ENCODE data around the gene TTC39A. TPM values are rescaled to one million over a fixed set of nuclear protein-coding genes. Genes with fewer than 3 reads are reported as not detected.
A peak's percentile ranks its signal among the peaks of the same experiment; 100 is the strongest.
"Not testable (repeated sequence)": the region's sequence is repeated elsewhere in the genome, so short reads cannot be mapped to it uniquely, and the experiment has no call there.

TTC39A gene
- total RNA-seq, 2 donors from 2014 or later: 80.4 to 114 TPM

DNA sequence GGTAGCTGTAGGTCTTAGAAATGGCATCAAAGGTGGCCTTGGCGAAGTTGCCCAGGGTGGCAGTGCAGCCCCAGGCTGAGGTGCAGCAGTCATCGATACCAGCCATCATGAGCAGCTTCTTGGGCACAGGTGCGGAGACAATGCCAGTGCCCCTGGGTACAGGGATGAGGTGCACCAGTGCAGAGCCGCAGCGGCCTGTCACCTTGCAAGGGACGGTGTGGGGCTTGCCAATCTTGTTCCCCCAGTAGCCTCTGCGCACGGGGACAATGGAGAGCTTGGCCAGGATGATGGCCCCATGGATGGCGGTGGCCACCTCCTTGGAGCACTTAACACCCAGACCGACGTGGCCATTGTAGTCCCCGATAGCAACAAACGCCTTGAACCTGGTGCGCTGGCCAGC is 79.6 kb downstream of the TTC39A start:
- ATAC-seq; DNase-seq; intact Hi-C loops (cut with DNase I, micrococcal nuclease): not testable (repeated sequence)

DNA sequence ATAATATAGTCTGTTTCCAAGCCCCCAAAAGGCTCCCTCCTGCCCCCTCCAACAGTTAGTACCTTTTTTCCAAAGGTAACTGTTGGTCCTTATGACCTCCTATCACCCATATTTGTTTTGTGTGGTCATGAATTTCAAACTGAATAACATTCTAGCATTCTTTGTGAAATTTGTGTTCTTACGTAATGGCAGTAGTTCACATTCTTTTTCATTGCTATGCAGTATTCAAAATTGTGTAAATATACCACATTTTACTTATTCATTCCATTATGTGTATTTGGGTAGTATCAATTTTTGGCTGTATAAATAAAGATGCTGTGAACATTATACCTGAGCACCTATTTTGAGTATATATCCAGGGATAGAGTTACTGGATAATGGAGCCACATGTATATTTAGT is 80.9 kb downstream of the TTC39A start:
- intact Hi-C loops (cut with DNase I, micrococcal nuclease): no loop called here
- ATAC-seq (no peak), DNase-seq (no peak)

DNA sequence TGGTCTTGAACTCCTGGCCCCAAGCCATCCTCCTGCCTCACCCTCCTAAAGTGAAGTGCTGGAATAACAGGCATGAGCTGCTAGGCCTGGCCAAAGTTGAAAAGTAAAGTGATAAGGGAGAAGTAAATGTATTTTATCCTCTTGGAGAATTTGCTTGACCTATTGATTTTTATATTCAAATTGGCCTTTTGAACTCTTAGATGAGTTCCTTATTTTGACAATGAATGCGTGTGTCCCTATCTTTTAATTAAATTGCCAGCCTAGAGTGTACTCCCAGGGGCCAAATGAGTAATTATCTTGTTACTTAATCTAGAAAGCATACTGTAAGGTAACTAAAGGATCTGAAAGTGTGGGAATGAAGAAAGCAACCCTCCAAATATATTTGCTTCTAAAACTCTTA is 82.9 kb downstream of the TTC39A start:
- DNase-seq (no peak), ATAC-seq (no peak)
- intact Hi-C loops (cut with DNase I, micrococcal nuclease): no loop called here

DNA sequence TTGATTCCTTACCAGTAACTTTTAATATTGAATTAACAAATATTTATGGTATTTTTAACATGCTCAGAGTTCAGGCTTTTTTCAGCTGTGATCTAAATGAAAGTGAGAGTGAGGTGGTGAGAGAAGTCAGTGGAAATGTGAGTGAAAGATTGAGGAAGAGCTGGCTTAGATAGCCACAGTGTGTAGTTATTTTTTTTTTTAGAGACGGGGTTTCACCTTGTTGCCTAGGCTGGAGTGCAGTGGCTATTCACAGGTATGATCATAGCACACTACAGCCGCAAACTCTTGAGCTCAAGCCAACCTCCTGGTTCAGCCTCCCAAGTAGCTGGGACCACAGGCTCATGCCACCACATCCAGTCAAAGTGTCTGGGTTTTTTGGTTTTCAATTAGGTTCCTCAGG is 83.3 kb downstream of the TTC39A start:
- intact Hi-C loops (cut with DNase I, micrococcal nuclease): no loop called here
- no peak for DNase-seq
- ATAC-seq: no peak

DNA sequence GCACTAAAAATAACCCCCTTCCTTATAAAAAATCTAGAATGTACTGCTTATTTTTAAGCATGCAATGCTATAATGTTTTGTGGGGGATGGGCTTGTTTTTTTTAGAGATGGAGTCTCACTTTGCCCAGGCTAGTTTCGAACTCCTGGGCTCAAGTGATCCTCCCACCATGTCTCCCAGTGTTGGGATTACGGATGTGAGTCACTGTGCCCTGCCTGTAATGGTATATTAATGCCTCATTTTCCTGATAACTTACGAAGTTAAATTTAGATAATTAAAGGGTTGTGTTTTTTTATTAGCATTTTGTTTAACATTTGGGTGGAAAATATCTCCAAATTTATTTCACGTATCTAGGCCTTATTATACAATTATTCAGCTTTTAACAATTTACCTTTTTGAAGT is 87.8 kb downstream of the TTC39A start:
- no peak for DNase-seq
- intact Hi-C loops (cut with DNase I, micrococcal nuclease): no loop called here
- ATAC-seq: no peak

DNA sequence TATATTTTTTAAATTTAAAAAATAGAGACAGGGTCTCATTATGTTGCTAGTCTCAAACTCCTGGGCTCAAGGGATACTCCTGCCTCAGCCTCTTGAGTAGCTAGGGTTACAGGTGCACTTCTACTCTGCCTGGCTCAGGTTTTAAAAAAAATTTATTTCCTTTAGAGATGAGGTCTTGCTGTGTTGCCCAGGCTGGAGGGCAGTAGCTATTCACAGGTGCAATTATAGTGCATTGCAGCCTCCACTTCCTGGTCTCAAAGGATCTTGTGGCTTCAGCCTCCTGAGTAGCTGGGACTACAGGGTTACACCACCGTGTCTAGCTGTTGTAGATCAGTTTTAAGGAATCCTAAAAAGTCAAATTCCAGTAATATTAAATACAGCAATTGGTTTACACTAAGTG is 89.2 kb downstream of the TTC39A start:
- DNase-seq: no peak
- intact Hi-C loops (cut with DNase I, micrococcal nuclease): no loop called here
- ATAC-seq: peak; percentile 36

DNA sequence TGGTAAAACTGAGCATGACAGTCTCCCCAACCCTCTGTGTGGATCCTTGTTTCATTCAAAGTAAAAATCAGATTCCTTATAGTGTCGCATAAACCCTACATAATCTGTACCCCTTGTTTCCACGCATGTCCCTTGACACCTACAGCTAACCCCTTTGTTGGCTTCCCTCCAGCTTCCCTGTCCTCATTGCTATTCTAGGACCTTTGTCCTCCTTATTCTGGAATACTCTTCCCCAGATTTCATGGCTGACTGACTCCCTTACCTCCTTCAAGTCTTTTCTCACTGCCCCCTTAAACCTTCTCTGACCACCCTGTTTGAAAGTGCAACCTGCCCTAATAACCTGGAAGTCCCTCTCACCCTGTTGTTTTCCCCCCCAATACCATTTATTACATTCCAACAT is 90.3 kb downstream of the TTC39A start:
- ATAC-seq (peak; percentile 21), DNase-seq (peak; percentile 50 to 53)
- intact Hi-C loops (cut with DNase I, micrococcal nuclease): no loop called here

DNA sequence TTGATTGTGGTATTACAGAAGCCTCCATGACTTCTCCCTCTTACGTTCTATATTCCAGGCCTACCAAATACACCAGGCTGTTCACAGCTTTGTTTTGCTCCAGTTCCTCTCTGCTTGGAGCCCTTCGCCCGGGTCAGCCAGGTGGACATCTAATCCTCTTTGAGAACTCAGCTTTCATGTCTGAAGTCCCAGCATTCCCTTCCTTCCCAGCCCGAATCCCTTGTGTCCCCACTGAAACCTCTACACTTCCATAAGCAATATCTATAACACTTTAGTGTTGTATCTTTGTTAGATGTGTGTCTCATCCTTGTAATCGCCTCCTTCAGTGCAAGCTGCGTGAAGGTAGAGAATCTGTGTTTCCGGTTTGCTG is 92.3 kb downstream of the TTC39A start:
- DNase-seq: no peak
- ATAC-seq: no peak
- intact Hi-C loops (cut with DNase I, micrococcal nuclease): no loop called here

DNA sequence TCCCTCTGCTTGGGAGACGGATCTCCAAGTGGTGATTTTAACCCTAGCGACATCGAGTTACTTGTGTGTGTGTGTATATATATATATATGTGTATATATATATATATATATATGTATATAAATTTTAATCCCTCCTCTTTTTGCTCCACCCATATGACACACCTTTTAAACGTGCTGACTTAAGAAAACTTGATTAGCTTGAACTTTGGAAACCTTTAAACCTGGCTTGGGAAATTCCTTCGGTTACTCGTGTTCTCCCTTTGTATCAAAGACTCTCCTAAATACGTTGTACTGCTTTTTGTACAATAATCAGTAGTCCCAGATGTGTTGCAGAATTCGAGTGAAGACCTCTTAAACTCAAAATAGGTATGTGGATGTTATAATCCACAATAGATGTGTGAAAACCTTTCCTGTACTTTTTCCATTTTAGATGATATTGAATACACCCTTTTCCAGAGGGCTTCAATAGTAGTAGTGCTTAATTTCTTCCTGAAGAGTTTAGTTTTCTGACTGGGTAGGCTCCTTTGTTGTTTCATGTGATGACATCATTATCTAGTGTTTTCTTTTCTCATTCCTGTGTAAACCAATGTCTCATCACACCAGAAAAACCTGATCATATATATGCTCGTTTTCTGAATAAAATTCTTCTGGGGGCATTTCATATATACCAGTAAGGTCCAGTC is 92.9 kb downstream of the TTC39A start:
- ATAC-seq: peak; percentile 41
- DNase-seq: no peak
- intact Hi-C loops (cut with DNase I, micrococcal nuclease): no loop called here

Other genes starting within 250 kb of the TTC39A start
- gene C1orf185, start 228.3 kb downstream of the TTC39A start, total RNA-seq: not detected
- 100 to 1,000 TPM in 1 of 2 donors, 10 to 100 TPM in 1; 69.6 to 109 TPM for gene RNF11, start 94.3 kb downstream of the TTC39A start, total RNA-seq
- gene EPS15, start 188.7 kb upstream of the TTC39A start, total RNA-seq: 10 to 100 TPM; 48.7 to 55.6 TPM

All from left colon (tissue), 2 donors.